Panc1 (cell line): ENCODE measurements around the gene HNRNPLL. TPM values are rescaled to one million over a fixed set of nuclear protein-coding genes. Genes with fewer than 3 reads are reported as not detected.

Experiments used
- ATAC-seq: fragments of 200-7000 bp; cut with Tn5 transposase; 2 replicates; pipeline ENCODE4 v1.9.1; 2020; ENCODE audit warnings: mild to moderate bottlenecking, moderate library complexity
- BruUV-seq: library from RNA; stranded (reverse); fragments of 400-500 nt; replicated peaks from 2 replicates; lab custom pipeline; 2021; lab: Mats Ljungman, UMichigan
- CTCF ChIA-PET: fragments of 300-600 bp; sonication (Branson Sonifier 250); formaldehyde crosslinking; loops from one replicate; lab custom pipeline; 2022; ENCODE audit warnings: antibody characterized with exemption; lab: Charles Lee
- POLR2A ChIA-PET: fragments of 300-600 bp; sonication (Branson Sonifier 250); formaldehyde crosslinking; loops from one replicate; lab custom pipeline; 2022; ENCODE audit warnings: antibody characterized with exemption; lab: Charles Lee
- DNase-seq: peaks from one replicate; pipeline ENCODE4 v3.0.0-alpha.2; 2010; ENCODE audit warnings: low read depth, low spot score
- H3K27ac ChIP-seq: 2 replicates; pipeline ENCODE4 v1.5.1; 2011; ENCODE audit warnings: mild to moderate bottlenecking, low read length, inconsistent platforms
- H3K27me3 ChIP-seq: fragments of 200-500 bp; sonication (Bioruptor generic); 2 replicates; pipeline ENCODE4 v1.6.0; 2014; ENCODE audit warnings: low read length, inconsistent platforms; ENCODE audit not compliant: control insufficient read depth, insufficient read depth
- H3K36me3 ChIP-seq: fragments of 200-500 bp; sonication (Bioruptor generic); 2 replicates; pipeline ENCODE4 v1.5.1; 2014; ENCODE audit warnings: inconsistent platforms, mild to moderate bottlenecking, low read length, moderate library complexity; ENCODE audit not compliant: control insufficient read depth, insufficient read depth
- H3K4me1 ChIP-seq: 2 replicates; pipeline ENCODE4 v1.5.1; 2011; ENCODE audit warnings: inconsistent platforms, mild to moderate bottlenecking, low read length, moderate library complexity; ENCODE audit not compliant: control insufficient read depth, insufficient read depth
- H3K4me3 ChIP-seq, 2 experiments: 2 replicates each; pipeline ENCODE4 v1.5.1; 2011 to 2012; ENCODE audit warnings: low read depth in 2 of 2, low read length in 2 of 2, mild to moderate bottlenecking in 2 of 2, inconsistent platforms in 1 of 2, moderate library complexity in 1 of 2
- H3K9me3 ChIP-seq: fragments of 200-500 bp; sonication (Bioruptor generic); 2 replicates; pipeline ENCODE4 v1.5.1; 2014; ENCODE audit warnings: low read depth, mild to moderate bottlenecking, inconsistent platforms, low read length, moderate library complexity; ENCODE audit not compliant: control insufficient read depth, insufficient read depth
- CTCF ChIP-seq: fragments of 450-650 bp; IDR thresholded peaks from 2 replicates; pipeline ENCODE4 v1.5.1; 2017; ENCODE audit warnings: mild to moderate bottlenecking
- POLR2AphosphoS5 ChIP-seq: IDR thresholded peaks from 2 replicates; pipeline ENCODE4 v1.6.1; 2012; ENCODE audit warnings: mild to moderate bottlenecking, low read depth, low read length, moderate library complexity
- REST ChIP-seq, 2 experiments: IDR thresholded peaks; 2 replicates each; pipeline ENCODE4 v1.6.1; 2011 to 2012; ENCODE audit warnings: low read depth in 2 of 2, control low read depth in 1 of 2, low read length in 1 of 2, mild to moderate bottlenecking in 1 of 2, moderate library complexity in 1 of 2; ENCODE audit not compliant: insufficient read depth in 1 of 2
- SIN3A ChIP-seq: IDR thresholded peaks from 2 replicates; pipeline ENCODE4 v1.6.1; 2012; ENCODE audit warnings: low read depth, mild to moderate bottlenecking, low read length, moderate library complexity, borderline replicate concordance; ENCODE audit not compliant: insufficient read depth
- TCF7L2 ChIP-seq: IDR thresholded peaks from 2 replicates; pipeline ENCODE4 v1.6.1; 2011; ENCODE audit warnings: mild to moderate bottlenecking, low read depth, low read length, inconsistent platforms
- in situ Hi-C: cut with HindIII; loops from 2 replicates; pipeline ENCODE4 v1.10.0; 2016; ENCODE audit warnings: low sequenced_read_pairs, low pct_unique_long_range_greater_than_20kb
- intact Hi-C: fragments of 100-400 bp; cut with micrococcal nuclease; formaldehyde crosslinking; loops from one replicate; pipeline ENCODE4 v1.10.0; 2022; ENCODE audit not compliant: unreplicated experiment
- total RNA-seq: library from RNA; stranded (reverse); gene quantifications from one replicate; pipeline ENCODE4 v1.2.1, GENCODE V29; 2021; ENCODE audit not compliant: unreplicated experiment

HNRNPLL gene
- total RNA-seq, 1 experiment from 2014 or later, result 69.8 TPM

GRCh38 chr2:38512211-38512610 is 90.5 kb downstream of the HNRNPLL start:
- no peak for DNase-seq
- Histone ChIP-seq H3K27ac (no peak overlapping the region), H3K27me3 (no peaks in the 10 kb centered on the region), H3K4me1 (peaks cover 5% of the 10 kb centered on the region; the same call in 1 of the 2 replicates), H3K9me3 (no peaks in the 10 kb centered on the region), H3K36me3 (no peaks in the 10 kb centered on the region), H3K4me3 (no peak overlapping the region)
- no TSS peak for BruUV-seq
- ChIA-PET CTCF (no interaction called here), POLR2A (no interaction called here)
- intact Hi-C loops, result no loop called here
- no peak for ATAC-seq
- no peak for TF ChIP-seq CTCF
- no peak for TF ChIP-seq TCF7L2
- no peak for TF ChIP-seq REST (IDR thresholded peaks at IDR 0.05; ENCODE audit: insufficient read depth in 1 of 2, low read depth in 2 of 2, low read length in 1 of 2)
- no peak for TF ChIP-seq SIN3A
- TF ChIP-seq POLR2AphosphoS5, result no peak
- in situ Hi-C loops, result no loop called here

Other genes with a start within 250 kb of the HNRNPLL start
- gene ATL2, start 225.7 kb downstream of the HNRNPLL start, total RNA-seq, result 78.7 TPM
- 20.5 TPM for gene GALM, start 63.2 kb upstream of the HNRNPLL start, total RNA-seq
- 220 TPM for gene SRSF7, start 148.4 kb upstream of the HNRNPLL start, total RNA-seq
- 24.6 TPM for gene GEMIN6, start 175.3 kb upstream of the HNRNPLL start, total RNA-seq